OCI-LY1 (cell line): Measurements from ENCODE around the gene MFSD6.

ENCODE experiments used
- CTCF ChIP-seq: fragments of 200-600 bp; sonication (generic), shearing (Covaris generic); IDR thresholded peaks from 2 replicates; pipeline ENCODE4 v1.5.1; 2017; ENCODE audit warnings: mild to moderate bottlenecking, antibody characterized with exemption, low read length, moderate library complexity, mixed read lengths
- EZH2 ChIP-seq: fragments of 200-600 bp; sonication (generic), shearing (Covaris generic); IDR thresholded peaks from 2 replicates; pipeline ENCODE4 v1.8.0; 2017; ENCODE audit warnings: borderline replicate concordance, mixed run types, mild to moderate bottlenecking, antibody characterized with exemption, low read length, moderate library complexity, mixed read lengths

GRCh38 chr2:190451561-190452176 lies 43.5 kb downstream of the MFSD6 start:
- TF ChIP-seq CTCF (no peak), EZH2 (no peak)
